ENCODE measurements around the gene SLC30A7. TPM values are rescaled to one million over a fixed set of nuclear protein-coding genes. Genes with fewer than 3 reads are reported as not detected.
"Not testable (repeated sequence)": the region's sequence is repeated elsewhere in the genome, so short reads cannot be mapped to it uniquely, and the experiment has no call there.

The SLC30A7 gene
- total RNA-seq, 1 experiment from 2014 or later: 31.4 TPM

GRCh38 chr1:100950337-100950736 lies 54.4 kb downstream of the SLC30A7 start:
- no TSS peak for BruUV-seq (replicated peaks)
- no peak for TF ChIP-seq EZH2 (IDR thresholded peaks at IDR 0.05; ENCODE audit: borderline replicate concordance, low read depth, low read length, poor library complexity, severe bottlenecking)
- no peak for TF ChIP-seq CTCF (conservative IDR thresholded peaks at IDR 0.05; ENCODE audit: low read depth, low read length)
- no peak overlapping the region for H3K4me3 ChIP-seq (ENCODE audit: low read depth, low read length, poor library complexity, severe bottlenecking)
- no peaks in the 10 kb centered on the region for H3K27me3 ChIP-seq (replicated peaks; ENCODE audit: insufficient read depth, low read depth, low read length, poor library complexity)
- ChIA-PET CTCF (no interaction called here), POLR2A (ENCODE audit: low non-redundant PET) (no interaction called here)
- H3K4me1 ChIP-seq (ENCODE audit: insufficient read depth, low read length, poor library complexity, severe bottlenecking): peaks cover 41% of the 10 kb centered on the region
- no peaks in the 10 kb centered on the region for H3K9me3 ChIP-seq (ENCODE audit: low read depth, low read length, poor library complexity, severe bottlenecking)
- peak overlapping the region; percentile 39 for H3K27ac ChIP-seq (ENCODE audit: low read depth, low read length, poor library complexity, severe bottlenecking)
- H3K36me3 ChIP-seq (ENCODE audit: insufficient read depth, low read length, poor library complexity, severe bottlenecking): peaks cover 4% of the 10 kb centered on the region
- intact Hi-C loops (cut with micrococcal nuclease; ENCODE audit: unreplicated experiment): loop anchor here (5.0 to 10.0 kb wide), 3 partner anchors 48 to 284 kb away; partner anchors contain the start of genes DPH5 and S1PR1
- DNase-seq (ENCODE audit: low spot score): no peak

GRCh38 chr1:100950781-100951180 lies 54.9 kb downstream of the SLC30A7 start:
- ChIA-PET CTCF (no interaction called here), POLR2A (ENCODE audit: low non-redundant PET) (no interaction called here)
- no peaks in the 10 kb centered on the region for H3K9me3 ChIP-seq (ENCODE audit: low read depth, low read length, poor library complexity, severe bottlenecking)
- H3K4me1 ChIP-seq (ENCODE audit: insufficient read depth, low read length, poor library complexity, severe bottlenecking): peaks cover 46% of the 10 kb centered on the region
- peak overlapping the region; percentile 39 for H3K27ac ChIP-seq (ENCODE audit: low read depth, low read length, poor library complexity, severe bottlenecking)
- no peaks in the 10 kb centered on the region for H3K27me3 ChIP-seq (replicated peaks; ENCODE audit: insufficient read depth, low read depth, low read length, poor library complexity)
- H3K4me3 ChIP-seq (ENCODE audit: low read depth, low read length, poor library complexity, severe bottlenecking): no peak overlapping the region
- no TSS peak for BruUV-seq (replicated peaks)
- peaks cover 4% of the 10 kb centered on the region for H3K36me3 ChIP-seq (ENCODE audit: insufficient read depth, low read length, poor library complexity, severe bottlenecking)
- TF ChIP-seq CTCF (conservative IDR thresholded peaks at IDR 0.05; ENCODE audit: low read depth, low read length): no peak
- no peak for TF ChIP-seq EZH2 (IDR thresholded peaks at IDR 0.05; ENCODE audit: borderline replicate concordance, low read depth, low read length, poor library complexity, severe bottlenecking)
- DNase-seq (ENCODE audit: low spot score): peak; percentile 55
- intact Hi-C loops (cut with micrococcal nuclease; ENCODE audit: unreplicated experiment): loop anchor here (5.0 to 10.0 kb wide), 3 partner anchors 48 to 284 kb away; partner anchors contain the start of genes DPH5 and S1PR1

GRCh38 chr1:100952104-100952745 lies 56.3 kb downstream of the SLC30A7 start:
- no peak for DNase-seq (ENCODE audit: low spot score)
- intact Hi-C loops (cut with micrococcal nuclease; ENCODE audit: unreplicated experiment): loop anchor here (5.0 to 10.0 kb wide), 3 partner anchors 50 to 283 kb away; partner anchors contain the start of genes DPH5 and S1PR1
- H3K27ac ChIP-seq (ENCODE audit: low read depth, low read length, poor library complexity, severe bottlenecking): no peak overlapping the region
- H3K9me3 ChIP-seq (ENCODE audit: low read depth, low read length, poor library complexity, severe bottlenecking): no peaks in the 10 kb centered on the region
- H3K27me3 ChIP-seq (replicated peaks; ENCODE audit: insufficient read depth, low read depth, low read length, poor library complexity): no peaks in the 10 kb centered on the region
- peaks cover 4% of the 10 kb centered on the region for H3K36me3 ChIP-seq (ENCODE audit: insufficient read depth, low read length, poor library complexity, severe bottlenecking)
- H3K4me3 ChIP-seq (ENCODE audit: low read depth, low read length, poor library complexity, severe bottlenecking): no peak overlapping the region
- POLR2A ChIA-PET (ENCODE audit: low non-redundant PET): no interaction called here
- peaks cover 53% of the 10 kb centered on the region for H3K4me1 ChIP-seq (ENCODE audit: insufficient read depth, low read length, poor library complexity, severe bottlenecking)
- no TSS peak for BruUV-seq (replicated peaks)
- no peak for TF ChIP-seq CTCF (conservative IDR thresholded peaks at IDR 0.05; ENCODE audit: low read depth, low read length)
- no peak for TF ChIP-seq EZH2 (IDR thresholded peaks at IDR 0.05; ENCODE audit: borderline replicate concordance, low read depth, low read length, poor library complexity, severe bottlenecking)
- CTCF ChIA-PET: no interaction called here

- BruUV-seq (replicated peaks); H3K9me3 ChIP-seq (ENCODE audit: low read depth, low read length, poor library complexity, severe bottlenecking); H3K36me3 ChIP-seq (ENCODE audit: insufficient read depth, low read length, poor library complexity, severe bottlenecking); CTCF ChIA-PET; H3K27ac ChIP-seq (ENCODE audit: low read depth, low read length, poor library complexity, severe bottlenecking); DNase-seq (ENCODE audit: low spot score); H3K27me3 ChIP-seq (replicated peaks; ENCODE audit: insufficient read depth, low read depth, low read length, poor library complexity); POLR2A ChIA-PET (ENCODE audit: low non-redundant PET); H3K4me3 ChIP-seq (ENCODE audit: low read depth, low read length, poor library complexity, severe bottlenecking): not testable (repeated sequence)
- H3K4me1 ChIP-seq (ENCODE audit: insufficient read depth, low read length, poor library complexity, severe bottlenecking): peaks cover 53% of the 10 kb centered on the region
- intact Hi-C loops (cut with micrococcal nuclease; ENCODE audit: unreplicated experiment): loop anchor here (5.0 to 10.0 kb wide), 3 partner anchors 51 to 282 kb away; partner anchors contain the start of genes DPH5 and S1PR1
These were observed 57.1 kb downstream of the SLC30A7 start for GRCh38 chr1:100952970-100953369.
